GM12892 (cell line): ENCODE results near the gene KIRREL3.

Experiments
- POLR2A ChIP-seq: IDR thresholded peaks from 2 replicates; pipeline ENCODE4 v1.6.1; 2011; ENCODE audit warnings: low read depth, low read length, control low read depth
- POLR2AphosphoS5 ChIP-seq: IDR thresholded peaks from 2 replicates; pipeline ENCODE4 v1.6.1; 2011; ENCODE audit warnings: low read depth, low read length, control low read depth
- TAF1 ChIP-seq: IDR thresholded peaks from 2 replicates; pipeline ENCODE4 v1.6.1; 2011; ENCODE audit warnings: low read depth, mild to moderate bottlenecking, control low read depth, low read length, borderline replicate concordance

DNA sequence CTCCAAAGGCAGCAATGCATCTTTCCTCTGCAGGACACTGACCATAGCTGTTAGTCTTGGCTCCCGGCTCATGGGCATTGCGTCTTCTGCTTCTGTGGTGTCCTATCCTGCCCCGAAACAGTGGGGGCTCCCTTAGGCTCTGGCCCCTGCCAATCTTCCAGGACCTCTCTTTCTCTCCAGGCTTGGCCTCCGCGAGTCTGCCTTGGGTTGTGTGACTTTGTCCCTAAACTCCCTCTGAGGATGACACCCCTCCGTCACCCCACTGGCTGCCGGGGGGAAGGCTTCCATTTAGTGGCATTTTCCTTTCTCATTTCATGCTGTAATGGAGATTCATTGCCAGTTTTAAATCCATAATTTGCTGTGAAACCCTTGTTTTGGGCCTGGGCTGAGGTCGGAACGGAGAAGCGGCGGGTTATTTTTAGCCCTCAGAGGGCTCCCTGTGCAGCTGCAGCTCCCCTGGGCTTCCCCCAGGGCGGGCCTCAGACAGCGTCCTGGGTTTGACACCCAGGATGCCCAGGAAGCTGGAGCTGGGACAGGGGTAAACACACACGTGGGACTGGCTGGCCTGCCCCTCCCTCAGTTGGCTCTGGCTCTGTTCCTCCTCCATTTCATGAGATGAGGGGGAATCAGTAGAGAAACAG is 489.0 kb downstream of the KIRREL3 start:
- TF ChIP-seq POLR2AphosphoS5 (no peak), TAF1 (no peak), POLR2A (no peak)
